Uterus (tissue), 2 donors: ENCODE data around the gene MLC1.

ENCODE experiments used
- POLR2A ChIP-seq, 2 donors: fragments of 450-650 bp; IDR thresholded peaks; one replicate each; pipeline ENCODE4 v1.6.1; 2016; ENCODE audit warnings: antibody characterized with exemption in 2 of 2, mild to moderate bottlenecking in 1 of 2, moderate library complexity in 1 of 2
- TF ChIP-seq, protein P1 (sequence below), 4 experiments: fragments of 200-600 bp in 2 of 4; fragments of 450-650 bp in 2 of 4; sonication (generic) in 2 of 4; IDR thresholded peaks; one replicate each; pipeline ENCODE4 v1.5.1; 2016 to 2019; ENCODE audit warnings: antibody characterized with exemption in 4 of 4, mild to moderate bottlenecking in 2 of 4, moderate library complexity in 1 of 4

DNA sequence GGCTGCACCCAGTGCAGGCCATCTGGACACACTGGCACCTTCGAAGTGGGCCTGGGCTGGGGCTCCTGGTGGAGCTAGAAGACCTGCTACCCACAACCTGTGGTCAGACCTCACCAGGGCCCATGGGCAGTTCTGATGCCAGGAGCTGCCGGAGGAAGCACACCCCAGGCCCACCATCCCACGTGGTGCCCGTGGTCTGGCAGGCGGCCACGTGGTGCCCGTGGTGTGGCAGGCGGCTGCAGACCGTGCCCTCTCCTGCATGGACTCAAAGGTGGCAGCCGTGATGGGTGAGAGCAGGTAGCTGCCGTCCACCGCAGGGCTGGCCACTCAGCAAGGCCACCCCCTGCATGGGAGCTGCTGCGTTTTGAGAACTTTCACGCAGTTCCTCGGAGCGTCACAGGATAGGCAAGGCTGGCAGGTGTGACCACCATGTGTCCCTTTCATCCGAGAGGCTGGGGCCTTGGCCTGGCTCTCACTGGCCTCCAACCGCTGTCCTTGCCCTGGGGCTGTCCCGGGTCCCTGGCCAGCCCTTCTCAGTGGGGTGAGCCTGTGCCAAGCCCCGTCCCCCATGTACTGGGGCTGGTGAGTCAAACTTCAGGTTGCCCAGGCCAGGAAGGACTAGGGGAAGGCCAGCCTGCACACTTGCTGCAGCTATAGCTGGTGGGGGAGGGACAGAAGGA, 68.8 kb downstream of the MLC1 start:
- TF ChIP-seq, protein P1, sequence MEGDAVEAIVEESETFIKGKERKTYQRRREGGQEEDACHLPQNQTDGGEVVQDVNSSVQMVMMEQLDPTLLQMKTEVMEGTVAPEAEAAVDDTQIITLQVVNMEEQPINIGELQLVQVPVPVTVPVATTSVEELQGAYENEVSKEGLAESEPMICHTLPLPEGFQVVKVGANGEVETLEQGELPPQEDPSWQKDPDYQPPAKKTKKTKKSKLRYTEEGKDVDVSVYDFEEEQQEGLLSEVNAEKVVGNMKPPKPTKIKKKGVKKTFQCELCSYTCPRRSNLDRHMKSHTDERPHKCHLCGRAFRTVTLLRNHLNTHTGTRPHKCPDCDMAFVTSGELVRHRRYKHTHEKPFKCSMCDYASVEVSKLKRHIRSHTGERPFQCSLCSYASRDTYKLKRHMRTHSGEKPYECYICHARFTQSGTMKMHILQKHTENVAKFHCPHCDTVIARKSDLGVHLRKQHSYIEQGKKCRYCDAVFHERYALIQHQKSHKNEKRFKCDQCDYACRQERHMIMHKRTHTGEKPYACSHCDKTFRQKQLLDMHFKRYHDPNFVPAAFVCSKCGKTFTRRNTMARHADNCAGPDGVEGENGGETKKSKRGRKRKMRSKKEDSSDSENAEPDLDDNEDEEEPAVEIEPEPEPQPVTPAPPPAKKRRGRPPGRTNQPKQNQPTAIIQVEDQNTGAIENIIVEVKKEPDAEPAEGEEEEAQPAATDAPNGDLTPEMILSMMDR (IDR thresholded peaks at IDR 0.05): no peak
- TF ChIP-seq POLR2A (IDR thresholded peaks at IDR 0.05): no peak
